NCI-H1105 treated with DMSO at 0.1 percent for 48 hours (cell line): Measurements from ENCODE around the gene TAS2R1.

Experiments used
- DNase-seq: peaks from one replicate; lab custom pipeline; 2025; lab: John Stamatoyannopoulos, UW

TAS2R1 gene, protein sequence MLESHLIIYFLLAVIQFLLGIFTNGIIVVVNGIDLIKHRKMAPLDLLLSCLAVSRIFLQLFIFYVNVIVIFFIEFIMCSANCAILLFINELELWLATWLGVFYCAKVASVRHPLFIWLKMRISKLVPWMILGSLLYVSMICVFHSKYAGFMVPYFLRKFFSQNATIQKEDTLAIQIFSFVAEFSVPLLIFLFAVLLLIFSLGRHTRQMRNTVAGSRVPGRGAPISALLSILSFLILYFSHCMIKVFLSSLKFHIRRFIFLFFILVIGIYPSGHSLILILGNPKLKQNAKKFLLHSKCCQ

DNA sequence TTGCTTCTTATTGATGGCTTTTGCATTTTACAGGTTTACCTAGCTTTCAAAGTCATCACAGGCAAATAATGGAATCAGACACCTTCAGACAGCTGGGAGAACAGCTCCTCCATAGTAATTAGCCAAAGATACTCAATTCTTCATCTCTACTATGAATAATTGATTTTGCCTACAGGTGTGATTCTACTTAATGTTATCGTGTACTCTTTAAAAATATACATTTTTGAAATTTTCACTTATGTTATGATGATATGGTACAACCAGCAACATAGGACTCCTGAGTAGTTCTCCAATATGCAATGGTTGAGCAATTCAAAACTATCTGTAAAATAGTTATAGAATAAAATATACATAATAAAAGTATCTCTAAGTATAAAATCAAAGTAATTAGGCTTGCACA is at the start of gene TAS2R1:
TSS of gene TAS2R1 (minus strand) at position 101 of the 400 bp plus-strand sequence. CDS start 319 bp downstream, outside the sequence.
- DNase-seq, result no peak

GRCh38 chr5:9670371-9670770 is 40.2 kb upstream of the TAS2R1 start:
- no peak for DNase-seq

DNA sequence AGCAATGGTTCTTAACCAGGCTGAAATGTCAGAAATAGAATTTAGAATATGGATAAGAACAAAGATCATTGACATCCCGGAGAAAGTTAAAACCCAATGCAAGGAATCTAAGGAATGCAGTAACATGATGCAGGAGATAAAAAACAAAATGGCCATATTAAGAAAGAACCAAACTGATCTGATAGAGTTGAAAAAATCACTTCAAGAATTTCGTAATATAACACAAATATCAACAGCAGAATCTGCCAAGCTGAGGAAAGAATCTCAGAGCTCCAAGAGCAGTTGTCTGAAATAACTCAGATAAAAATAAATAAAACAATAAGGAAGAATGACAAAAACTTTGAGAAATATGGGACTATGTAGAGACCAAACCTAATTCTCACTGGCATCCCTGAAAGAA is 37.8 kb upstream of the TAS2R1 start:
- no peak for DNase-seq

- DNase-seq, result no peak
Measured at GRCh38 chr5:9663891-9664290, 33.7 kb upstream of the TAS2R1 start.

DNA sequence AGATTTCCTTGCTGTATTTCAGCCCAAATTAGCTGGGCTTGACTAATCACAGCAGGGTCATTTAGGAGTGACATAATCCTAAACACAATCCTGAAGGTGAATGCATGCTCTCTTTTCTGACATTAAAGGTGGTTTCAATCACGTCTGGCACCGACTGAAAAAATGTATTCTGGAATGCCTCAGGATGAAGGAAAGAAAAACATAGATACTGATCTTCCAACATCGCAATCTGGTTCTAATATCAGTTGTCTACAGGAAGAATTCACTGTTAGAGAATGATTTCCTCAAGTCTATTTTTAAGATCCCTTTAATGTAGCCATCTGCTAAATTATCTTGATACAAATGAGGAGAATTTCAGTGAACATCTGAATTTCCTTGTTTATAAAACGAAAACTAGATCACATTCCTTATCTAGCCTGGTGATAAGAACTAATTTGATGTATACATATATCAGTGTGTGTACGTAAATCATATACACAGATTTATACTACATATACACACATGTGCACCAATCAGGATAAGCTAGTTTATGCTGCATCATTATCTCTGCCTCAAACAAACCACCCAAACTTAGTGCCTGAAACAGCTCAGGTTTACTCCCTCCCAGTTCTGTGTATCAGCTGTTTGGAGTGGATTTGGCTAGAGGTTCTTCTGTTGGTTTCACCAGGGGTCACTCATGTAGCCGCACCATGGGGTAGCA is 31.3 kb upstream of the TAS2R1 start:
- DNase-seq, result no peak

DNA sequence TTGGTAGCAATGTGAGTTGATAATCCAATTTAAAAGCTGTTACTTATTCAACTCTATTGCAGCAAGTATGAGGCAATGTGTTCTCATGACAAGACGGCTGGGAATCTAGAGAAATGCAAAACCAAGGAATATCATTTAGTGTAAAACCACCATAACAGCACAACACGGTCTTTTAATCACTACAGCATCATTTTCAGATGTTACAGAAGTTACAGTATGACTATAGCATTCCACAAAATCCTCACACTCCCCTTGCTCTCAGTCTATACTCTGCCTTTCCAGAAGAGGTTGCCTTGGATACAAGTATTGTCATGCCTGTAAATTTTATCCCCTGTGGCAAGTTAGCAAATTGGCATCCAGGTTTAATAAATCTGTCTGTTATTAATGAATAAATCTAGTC is 28.6 kb upstream of the TAS2R1 start:
- DNase-seq, result no peak

DNA sequence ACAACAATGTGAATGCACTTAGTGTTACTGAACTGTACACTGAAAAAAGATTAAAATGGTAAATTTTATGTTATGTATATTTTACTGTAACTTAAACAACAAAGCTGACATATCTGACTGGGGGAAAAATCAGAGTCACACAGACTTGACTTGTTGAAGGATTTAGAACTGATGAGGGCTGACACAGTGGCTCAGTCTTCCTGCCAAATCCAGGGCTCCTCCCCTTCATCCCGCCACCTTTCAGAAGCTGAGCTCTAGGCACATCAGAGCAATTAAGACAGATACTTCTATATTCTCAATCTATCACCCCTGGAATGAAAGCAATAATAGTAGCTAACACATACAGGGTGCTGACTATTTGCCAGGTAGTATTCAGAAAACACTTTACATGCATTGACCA is 27.7 kb upstream of the TAS2R1 start:
- DNase-seq, result no peak

GRCh38 chr5:9655641-9656040 is 25.5 kb upstream of the TAS2R1 start:
- DNase-seq, result no peak

DNA sequence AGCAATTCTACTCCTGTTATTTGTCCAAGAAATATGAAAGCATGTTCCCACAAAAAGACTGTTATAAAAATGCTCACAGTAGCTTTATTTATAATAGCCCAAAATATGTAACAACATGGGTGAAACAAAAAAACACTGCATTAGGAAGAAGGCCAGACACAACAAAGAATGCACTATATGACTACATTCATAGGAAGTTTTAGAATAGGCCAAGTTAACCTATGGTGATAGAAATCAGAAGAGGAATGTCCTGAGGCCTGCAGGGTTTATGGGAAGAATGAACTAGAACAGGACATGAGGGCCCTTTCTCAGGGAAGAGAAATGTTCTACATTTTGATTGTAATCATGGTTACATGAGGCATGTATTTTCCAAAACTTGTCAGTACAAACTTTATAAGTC is 24.7 kb upstream of the TAS2R1 start:
- no peak for DNase-seq

DNA sequence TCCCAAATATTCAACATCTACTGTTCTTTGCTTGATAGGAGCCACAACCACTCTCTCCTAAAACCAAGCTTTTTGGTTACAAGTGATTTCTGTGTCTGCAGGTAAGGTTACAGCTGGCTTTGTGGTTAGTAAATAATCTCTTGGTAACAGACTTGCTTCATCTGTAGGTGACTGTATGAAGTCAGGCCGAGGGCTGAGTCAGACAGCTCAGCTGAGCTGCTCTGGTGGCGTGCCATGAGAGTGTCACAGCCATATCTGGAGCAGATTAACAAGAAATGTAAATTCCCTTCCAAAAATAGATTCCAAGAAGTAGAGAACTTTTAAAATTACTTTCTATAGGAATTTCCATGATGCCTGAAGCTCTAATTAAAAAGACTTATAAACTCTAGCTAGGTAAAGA is 23.7 kb upstream of the TAS2R1 start:
- DNase-seq, result no peak

- DNase-seq, result no peak
Measured at GRCh38 chr5:9653061-9653460, 22.9 kb upstream of the TAS2R1 start.

DNA sequence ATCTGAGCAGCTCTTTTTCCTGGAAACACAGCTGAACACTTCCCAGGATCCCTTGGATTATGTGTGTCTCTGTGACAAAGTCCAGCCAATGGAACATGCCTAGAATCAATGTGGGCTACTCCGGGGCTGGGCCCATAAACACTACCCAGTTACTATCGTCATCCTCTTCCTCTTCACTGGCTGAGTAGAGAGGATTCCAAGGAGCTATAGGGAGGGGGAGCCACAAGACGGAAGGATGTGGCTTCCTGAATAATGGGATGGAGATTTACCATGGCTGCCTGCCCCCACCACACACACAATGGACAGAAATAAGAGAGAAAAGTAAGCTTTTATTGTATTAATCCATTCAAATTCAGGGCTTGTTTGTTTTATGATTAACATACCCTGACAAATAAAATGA is 22.1 kb upstream of the TAS2R1 start:
- no peak for DNase-seq

- DNase-seq, result no peak
Measured at GRCh38 chr5:9646843-9647242, 16.7 kb upstream of the TAS2R1 start.

- DNase-seq, result no peak
Measured at GRCh38 chr5:9644630-9645029, 14.5 kb upstream of the TAS2R1 start.

DNA sequence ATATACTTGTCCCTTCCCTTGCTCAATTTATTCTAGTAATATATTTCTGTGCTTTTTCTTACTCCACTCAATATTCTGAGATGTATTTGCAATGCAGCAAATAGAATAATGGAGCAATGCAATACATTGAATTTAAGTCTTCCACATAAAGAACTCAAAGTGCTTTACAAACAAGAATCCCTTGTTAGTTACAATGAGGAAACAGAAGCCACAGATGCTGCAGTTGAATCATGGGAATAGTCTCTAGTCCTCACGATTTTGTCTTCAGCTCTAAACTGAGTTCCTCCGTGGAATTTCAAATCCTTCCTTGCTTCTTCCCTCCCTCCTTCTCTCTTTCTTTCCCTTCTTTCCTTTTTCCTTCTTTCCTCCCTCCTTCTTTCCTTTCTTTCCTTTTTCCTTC is 12.5 kb upstream of the TAS2R1 start:
- no peak for DNase-seq

GRCh38 chr5:9641806-9642355 is 11.7 kb upstream of the TAS2R1 start:
- DNase-seq, result no peak

GRCh38 chr5:9632495-9632894 is 2.3 kb upstream of the TAS2R1 start:
- DNase-seq, result no peak

GRCh38 chr5:9627541-9627940 is 2.6 kb downstream of the TAS2R1 start:
- no peak for DNase-seq

- DNase-seq, result no peak
Measured at GRCh38 chr5:9626955-9627354, 3.2 kb downstream of the TAS2R1 start.

DNA sequence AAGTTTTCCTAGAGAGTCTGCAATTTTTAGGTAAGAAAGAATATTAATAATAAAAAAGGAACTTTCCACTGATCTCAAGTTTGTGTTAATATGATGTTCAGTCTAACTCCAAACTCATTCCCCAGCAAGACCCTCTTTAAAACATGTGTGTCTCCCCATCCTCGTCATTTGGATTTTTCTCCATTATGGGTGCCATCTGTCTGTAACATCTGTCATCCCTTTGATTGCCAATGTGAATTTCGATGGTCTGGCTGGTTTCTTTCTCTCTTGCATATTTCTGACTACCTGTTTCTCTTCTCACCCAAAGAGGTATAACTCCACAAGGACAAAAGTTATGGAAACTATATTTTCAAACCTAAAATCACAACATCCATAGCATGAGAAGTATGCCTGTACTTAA is 4.4 kb downstream of the TAS2R1 start:
- DNase-seq, result no peak

DNA sequence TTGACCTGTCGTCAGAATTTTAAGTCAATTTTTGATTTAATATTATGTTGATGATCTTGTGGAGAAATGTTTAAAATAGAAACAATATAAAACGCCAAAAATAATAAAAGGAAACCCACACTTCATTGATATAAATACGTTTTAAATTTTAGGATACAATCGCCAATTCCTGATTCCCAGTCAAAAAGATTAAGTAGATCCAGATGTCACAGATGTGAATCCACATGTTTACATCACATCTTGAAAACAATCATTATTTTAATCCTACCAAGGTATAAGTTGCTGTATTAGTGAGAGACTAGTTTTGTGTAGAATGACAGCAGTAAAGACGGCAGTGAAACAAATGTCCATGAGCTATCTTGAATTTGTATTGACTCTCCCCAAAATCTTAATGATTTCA is 4.9 kb downstream of the TAS2R1 start:
- DNase-seq, result no peak

DNA sequence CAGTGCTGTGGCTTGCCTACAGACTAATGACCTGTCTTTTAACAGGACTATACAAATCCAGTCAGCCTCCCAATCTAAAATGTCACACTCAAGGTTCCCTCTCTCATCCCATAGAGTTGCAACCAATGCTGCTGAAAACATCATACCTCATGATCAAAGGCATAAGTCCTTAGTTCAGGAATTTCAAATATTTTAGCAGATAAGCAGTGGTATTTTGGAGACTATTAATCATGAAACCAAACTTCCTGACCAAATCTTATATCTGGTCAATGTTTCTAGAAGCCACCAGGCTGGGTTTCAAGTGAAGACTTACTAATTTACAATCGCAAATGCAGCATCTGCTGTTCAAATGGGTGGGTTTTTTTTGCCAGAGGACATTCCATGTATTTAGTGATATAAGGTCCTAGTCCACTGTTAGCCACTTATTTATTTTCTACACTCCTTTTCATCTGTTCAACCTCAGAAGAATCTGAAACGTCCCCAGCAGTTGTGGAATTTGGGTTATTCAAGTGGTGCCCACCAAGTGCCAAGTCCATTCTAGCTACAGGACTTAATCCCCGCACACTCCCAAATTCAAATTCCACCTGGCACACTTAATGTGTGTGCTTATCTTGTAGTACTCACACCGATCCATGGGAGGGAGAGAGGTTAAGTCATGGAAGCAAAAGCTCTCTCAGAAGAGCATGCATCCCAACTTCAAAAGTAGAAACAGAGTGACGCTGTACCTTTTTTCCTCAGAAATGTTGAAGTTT is 5.8 kb downstream of the TAS2R1 start:
- no peak for DNase-seq

DNA sequence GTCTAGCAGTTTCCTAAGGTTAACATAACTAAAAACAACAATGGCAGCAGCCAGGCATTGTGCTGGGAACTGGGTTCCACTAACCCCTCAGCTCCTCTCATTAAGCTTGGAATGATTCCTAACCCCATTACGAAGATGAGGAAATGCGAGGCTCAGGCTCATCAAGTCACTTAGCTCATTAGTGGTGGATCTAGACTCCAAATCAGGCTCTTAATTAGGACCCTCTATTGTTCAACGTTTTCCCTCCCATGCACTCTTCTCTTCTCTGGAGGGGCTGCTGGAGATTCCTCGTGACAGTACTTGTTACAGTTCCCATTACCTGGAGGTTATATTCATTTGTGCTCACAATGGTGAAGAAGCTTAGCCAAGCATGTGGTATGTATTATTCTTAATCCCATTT is 6.5 kb downstream of the TAS2R1 start:
- no peak for DNase-seq
